T1000 (cell line): Measurements from ENCODE around the gene CIAO3.
A peak's percentile ranks its signal among the peaks of the same experiment; 100 is the strongest.

Source experiments
- DNase-seq: peaks from one replicate; lab custom pipeline; 2025; ENCODE audit warnings: mixed read lengths; lab: John Stamatoyannopoulos, UW

The CIAO3 gene

DNA sequence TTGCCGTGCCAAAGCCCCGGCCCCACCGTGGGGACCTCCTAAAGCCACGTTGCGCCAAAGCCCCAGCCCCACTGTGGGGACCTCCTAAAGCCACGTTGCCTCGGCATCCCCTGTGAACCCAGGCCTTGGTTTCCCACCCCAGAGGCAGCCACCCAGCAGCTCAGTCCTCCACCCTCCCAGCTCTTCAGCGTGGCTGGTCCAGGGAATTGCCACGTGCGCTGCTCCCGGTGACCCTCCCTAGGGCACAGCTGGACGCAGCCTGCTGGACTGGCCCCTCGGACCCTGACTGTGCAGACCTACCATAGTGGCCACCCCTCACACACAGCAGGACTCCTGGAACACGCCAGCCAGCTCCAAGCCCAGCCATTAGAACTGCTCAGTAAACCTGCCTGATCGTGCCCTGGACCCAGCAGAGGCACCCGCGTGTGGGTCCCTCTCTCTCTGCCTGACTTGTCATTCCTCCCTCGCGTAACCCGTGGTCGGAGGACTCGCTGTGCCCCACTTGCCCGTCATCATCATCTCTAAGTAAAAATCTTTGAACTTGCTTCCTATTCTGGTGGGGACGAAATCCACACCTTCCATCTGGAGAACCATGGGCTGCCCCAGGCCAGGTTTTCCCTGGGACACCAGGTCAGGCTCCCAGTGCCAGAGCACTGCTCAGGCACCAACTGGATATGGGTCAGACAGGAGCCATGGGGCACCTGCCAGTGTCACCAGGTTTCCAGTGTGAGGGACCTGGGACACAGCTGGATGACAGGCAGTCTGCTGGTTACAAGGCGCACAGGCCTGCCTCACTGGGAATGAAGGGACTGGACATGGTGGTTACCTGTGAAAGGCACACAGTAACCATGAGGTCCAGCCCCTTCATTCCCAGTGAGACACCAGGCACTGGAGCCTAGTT is 5.6 kb downstream of the CIAO3 start:
- DNase-seq, result no peak

DNA sequence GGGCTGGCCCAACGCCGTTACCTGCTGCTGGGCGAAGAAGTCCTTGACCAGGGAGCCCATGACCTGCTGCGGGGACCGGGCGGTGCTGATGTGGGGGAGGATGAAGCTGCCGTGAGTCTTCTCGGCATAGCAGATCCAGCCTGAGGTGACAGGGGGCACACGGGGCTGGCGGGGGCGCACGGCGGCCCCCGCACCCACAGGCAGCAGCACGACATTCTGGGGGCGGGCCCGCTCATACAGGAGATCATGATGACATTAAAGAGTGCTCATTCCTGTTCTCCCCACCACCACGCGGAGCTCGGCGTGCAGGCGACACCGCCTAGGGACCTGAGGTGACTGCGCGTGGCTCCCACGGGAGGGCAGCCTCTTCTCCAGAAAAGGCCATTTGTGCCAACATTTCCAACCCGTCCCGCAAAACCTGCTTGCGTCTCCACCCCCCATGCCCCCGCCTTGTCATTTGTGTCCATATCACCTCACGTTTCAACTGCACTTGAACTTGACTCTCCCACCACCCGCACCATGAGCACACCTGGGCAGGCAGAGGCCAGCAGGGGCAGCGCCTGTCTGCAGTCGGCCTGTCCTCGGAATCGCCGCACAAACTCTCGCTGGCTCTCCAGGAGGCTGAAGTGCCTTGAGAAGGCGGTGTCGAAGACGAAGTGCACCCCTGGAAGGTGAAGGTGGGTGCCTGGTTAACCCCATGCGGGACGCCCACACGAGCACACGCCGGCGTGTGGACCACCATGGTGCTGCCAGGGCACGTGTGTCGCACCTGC is 6.4 kb downstream of the CIAO3 start:
- no peak for DNase-seq

DNA sequence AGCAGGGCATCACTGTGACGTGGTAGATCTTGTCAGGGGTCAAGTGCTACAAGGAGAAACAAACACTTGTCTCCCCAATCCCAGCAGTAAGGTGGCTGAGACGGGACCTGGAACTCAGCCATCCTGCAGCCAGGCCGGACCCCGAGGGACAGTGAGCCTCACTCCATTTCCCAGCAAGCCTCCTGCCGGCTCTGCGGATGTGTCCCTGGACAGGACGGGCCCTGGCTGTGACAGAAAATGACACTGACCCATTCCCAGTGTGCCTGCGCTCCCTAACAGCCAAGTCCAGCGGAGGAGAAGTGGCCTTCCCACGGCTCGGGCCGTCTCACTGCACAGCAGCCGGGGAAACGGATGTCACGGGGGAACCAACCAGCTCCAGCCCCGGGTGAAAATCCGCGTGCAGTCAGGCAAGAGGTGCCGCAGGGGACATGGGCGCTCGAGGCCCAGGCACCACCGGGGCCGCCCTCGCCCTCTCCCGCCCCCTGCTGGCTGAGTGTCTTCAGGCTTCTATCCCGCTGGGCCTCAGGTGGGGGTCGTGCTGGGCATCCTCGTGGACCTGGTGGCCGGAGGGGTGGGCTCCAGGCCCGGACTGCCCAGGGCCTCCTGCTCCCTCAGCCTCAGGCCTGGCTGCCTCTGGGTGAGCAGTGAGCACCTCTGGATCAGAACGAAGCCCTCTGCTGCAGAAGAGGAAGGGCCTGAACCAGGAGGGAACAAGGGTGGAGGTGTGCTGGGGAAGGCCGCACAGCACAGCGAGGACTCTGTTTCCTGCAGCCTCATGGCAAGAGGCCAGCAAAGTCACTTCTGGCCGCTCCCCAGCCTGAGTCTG is 7.2 kb downstream of the CIAO3 start:
- no peak for DNase-seq

DNA sequence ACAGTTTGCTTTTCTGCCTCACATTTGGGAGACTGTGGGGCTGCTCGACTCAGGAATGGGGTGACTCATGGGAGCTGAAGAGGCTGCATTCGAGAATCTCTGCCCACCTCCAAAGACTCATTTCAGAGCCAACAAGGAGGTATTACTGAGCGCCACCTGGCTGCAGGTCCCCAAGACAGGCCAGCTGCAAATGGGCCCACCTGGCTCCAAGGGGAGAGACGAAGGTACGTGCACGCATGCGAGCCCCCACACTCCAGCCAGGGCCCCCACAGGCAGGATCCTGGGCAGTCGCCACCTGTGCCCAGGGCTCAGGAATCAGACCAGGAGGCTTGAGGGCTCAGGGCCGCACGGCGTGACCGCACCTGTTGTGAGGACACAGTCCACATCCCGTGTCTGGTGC is 7.9 kb downstream of the CIAO3 start:
- DNase-seq, result no peak

DNA sequence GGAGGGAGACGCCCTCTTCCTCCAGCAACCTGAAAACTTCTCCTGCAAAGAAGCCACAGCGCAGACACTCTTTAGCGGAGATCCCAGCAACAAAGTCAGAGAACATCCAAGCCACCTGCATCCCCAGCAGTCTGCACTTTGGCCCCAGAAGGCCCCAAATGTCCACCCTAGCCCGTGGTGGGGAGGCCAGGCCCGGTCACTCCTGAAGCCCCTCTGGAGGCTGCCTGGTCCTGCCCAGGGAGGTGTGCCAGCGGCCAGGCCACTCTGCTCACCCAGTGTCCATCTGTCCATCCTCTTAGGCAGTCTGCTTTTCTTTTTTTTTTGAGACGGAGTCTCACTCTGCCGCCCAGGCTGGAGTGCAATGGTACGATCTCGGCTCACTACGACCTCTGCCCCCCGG is 8.5 kb downstream of the CIAO3 start:
- no peak for DNase-seq

DNA sequence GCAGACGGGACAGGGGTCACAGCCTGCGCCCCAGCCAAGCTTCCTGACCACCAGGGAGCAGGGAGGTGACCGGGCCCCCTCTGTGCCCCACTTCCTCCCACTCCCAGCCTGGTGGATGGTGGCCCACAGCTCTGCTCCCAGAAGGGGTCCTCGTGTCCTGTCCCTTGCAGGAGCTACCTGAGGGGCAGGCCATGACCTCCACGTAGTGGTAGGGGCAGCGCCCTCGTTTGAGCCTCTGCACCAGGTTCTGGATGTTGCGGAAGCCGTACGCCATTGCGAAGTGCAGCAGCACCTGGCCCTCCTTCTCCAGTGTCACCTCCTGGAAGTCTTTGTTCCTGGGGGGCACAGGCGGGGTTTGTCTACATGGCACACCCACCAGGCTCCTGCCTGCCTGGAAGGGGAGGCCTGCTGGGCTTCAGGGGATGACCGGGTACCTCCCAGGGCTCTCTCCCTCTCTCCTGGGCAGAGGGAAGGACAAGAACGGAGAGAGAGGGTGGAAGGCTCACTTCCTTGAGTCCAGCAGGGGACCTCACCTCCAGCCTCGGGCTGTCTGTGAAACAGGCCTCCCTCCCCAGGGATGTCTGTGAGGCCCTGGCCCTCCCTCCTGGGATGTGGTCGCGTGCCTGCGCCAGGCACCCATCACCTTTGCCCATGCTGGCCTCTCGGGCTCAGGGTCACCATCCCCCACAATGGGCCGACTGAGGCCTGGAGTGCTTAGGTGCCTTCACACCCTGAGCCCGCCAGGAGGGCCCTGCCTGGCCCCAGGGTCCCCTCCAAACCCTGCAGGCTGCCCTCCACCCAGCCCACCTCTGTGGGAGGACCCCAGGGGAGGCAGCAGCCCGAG is 9.9 kb downstream of the CIAO3 start:
- no peak for DNase-seq

DNA sequence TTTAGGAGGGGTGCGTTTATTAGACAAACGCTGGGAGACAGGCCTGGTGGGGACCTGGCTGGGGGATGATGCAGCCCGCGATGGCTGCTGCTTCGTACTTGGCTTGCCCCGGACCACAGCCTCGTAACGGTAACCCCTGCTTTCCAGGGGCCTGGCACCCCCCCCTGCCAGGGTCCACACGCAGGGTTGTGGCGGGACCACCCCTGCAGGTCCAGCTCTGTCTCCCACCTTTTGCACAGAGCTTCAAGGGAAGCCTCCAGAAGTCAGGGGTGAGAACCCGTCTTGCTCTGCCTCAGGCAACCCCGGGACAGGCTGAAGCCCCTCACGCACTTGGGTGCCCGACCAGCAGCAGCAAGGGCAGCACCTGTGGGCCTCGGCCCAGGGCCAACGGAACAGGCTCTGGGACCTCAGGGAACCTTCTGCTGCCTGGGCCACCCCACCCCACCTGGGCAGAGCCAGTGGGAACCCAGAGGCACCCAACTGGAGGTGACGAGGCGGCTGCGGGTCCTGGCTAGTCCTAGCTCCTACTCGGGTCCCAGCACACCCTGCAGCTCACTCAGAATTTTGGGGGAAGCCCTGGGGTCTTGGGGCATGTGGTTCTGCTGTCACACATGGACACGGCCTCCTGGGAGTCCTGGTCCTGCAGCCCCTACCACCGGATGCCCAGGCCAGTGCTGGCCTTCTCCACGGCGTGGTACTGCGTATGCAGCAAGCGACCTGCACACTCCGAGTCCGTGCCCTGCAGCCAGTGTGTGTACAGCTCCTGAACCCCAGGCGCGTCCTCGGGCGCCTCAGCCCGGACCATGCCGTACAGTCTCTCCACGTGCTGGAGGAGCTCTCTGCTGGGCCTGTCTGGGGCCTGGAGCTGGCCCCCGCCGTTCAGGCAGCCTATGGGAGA is 10.8 kb downstream of the CIAO3 start:
- DNase-seq, result no peak

DNA sequence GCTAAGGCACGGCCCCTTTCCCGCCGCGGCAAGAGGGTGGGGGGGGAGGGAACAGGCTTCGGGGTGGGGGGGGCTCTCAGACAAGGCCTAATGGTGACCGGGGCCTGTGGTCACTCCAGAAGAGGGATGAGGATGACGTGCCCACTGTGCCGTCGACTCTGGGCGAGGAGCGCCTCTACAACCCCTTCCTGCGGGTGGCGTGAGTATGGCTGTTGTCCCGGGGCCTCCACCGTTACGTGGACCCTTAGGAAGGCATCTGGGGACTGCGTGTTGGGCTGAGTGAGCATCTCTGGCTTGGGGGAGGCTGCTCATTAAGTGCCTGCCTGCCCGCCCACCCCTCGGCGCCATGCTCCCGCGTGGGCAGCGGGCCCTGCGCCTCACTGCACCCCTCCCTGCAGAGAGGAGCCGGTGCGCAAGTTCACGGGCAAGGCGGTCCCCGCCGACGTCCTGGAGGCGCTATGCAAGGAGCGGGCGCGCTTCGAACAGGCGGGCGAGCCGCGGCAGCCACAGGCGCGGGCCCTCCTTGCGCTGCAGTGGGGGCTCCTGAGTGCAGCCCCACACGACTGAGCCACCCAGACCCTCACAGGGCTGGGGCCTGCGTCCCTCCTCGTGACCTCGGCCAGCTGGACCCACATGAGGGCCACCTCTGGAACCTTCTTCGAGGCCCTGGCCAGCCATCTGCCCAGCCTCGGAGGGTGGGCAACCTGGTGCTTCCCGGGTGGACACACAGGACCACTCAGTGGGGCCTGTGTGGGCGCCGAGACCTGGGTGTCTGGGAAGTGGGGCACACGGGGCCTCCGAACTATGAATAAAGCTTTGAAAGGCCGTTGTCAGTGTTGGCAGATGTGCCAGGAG is 11.7 kb downstream of the CIAO3 start:
- DNase-seq, result no peak

DNA sequence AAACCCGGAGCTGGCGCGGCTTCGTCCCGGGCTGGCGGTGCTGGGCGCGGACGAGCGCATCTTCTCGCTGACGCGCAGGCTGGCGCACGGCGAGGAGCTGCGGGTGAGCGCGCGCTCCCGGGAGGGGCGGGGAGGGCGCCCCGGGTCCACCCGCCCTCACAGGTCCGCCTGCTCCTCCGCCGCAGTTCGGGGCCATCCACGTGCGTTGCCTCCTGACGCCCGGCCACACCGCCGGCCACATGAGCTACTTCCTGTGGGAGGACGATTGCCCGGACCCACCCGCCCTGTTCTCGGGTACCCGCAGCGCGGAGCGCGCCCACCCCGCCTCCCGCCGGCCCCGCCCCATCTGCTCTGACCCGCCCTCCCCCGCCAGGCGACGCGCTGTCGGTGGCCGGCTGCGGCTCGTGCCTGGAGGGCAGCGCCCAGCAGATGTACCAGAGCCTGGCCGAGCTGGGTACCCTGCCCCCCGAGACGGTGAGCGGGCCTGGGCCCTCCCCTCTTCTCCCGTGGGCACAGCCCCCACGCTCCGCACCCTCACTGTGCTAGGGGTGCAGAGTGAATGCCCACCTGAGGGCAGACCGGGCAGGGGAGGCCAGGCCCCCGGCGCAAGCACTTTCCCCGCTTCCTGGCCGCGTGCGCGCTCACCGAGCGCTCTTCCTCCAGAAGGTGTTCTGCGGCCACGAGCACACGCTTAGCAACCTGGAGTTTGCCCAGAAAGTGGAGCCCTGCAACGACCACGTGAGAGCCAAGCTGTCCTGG is 12.5 kb downstream of the CIAO3 start:
- peak; percentile 72 for DNase-seq

DNA sequence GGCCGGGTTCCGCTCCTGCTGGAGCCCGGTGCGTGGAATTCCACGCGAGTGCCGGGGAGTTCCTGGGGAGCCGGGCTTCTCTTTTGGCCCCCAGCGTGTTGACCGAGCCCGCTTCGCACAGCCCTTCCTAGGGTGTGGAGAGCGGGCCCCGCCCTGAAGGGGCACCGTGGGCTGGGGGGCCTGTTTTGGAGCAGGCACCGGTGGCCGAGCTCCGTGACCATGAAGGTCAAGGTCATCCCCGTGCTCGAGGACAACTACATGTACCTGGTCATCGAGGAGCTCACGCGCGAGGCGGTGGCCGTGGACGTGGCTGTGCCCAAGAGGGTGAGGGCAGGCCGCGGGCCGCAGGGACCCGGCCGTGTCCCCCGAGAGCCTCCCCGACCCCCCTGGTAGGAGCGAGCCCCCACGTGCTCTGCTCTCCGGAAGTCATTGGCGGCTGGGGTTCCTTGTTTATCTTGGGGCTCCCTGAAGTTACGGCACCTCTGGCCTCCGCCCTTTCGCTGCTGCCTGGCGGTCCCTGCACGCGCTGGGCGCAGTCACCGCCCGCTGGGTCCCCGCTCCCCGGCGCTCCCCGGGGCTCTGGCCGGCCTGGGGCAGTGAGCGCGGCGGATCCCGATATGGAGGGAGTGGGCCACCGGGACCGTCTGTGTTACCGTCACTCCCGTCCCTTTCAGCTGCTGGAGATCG is 13.4 kb downstream of the CIAO3 start:
- DNase-seq, result no peak

DNA sequence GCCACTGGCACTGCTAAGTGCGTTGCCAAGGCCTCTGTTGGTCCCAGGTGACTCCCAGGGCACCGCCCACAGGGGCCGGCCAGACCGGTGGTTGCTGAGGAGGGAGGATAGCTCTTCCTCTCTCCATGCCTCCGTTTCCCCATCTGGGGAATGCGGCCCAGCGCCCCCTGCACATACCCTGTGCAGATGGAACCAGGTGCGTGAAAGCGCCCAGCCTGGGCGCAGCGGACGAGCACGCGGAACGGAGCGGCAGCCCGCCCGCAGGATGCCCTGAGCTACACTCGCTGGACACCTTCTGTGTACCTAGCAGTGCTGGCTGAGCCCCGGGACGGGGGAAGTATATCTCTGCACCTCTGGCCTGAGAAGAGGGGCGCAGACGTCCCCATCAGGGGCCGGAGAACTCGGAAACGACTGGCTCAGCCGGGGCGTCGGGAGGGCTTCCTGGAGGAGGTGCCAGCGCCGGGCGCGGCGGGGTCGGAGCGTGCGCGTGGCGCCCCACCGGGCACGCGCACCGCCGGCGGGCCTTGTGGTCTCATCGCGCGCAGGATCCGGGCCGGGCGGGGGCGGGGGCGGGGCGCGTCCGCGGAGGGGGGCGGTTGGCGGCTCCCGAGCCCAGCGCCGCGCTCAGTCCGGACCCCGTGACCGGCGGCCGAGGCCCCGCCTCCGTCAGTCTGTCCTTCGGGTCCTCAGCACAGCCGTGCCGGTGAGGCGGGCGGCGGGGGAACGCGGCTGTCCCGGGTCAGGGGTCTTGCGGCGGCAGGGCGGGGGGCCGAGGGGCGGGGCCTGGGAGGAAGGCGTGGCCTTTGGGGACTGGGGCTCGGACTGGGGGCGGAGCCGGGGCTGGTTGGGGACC is 14.1 kb downstream of the CIAO3 start, which contains the start of the genes CCDC78 and HAGHL:
TSS of gene CCDC78 (minus strand) at position 6 of the 853 bp plus-strand sequence. CDS start 76 bp downstream, outside the sequence.
TSS of gene HAGHL (plus strand) at position 669 of the 853 bp plus-strand sequence. CDS start 404 bp downstream, outside the sequence.
- peak; percentile 55 for DNase-seq

DNA sequence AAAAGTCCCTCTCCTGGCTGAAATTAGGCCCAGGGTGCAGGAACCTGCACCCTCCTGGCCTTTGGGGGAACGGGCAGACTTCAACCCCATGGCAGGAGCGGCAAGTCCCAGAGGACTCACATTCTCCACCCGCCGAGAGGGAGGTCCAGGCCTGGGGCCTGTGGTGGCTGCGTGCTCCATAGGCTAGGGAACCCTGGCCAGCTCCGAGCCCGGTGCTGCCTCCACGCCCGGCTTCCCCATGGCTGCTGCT is 14.7 kb downstream of the CIAO3 start:
- no peak for DNase-seq

DNA sequence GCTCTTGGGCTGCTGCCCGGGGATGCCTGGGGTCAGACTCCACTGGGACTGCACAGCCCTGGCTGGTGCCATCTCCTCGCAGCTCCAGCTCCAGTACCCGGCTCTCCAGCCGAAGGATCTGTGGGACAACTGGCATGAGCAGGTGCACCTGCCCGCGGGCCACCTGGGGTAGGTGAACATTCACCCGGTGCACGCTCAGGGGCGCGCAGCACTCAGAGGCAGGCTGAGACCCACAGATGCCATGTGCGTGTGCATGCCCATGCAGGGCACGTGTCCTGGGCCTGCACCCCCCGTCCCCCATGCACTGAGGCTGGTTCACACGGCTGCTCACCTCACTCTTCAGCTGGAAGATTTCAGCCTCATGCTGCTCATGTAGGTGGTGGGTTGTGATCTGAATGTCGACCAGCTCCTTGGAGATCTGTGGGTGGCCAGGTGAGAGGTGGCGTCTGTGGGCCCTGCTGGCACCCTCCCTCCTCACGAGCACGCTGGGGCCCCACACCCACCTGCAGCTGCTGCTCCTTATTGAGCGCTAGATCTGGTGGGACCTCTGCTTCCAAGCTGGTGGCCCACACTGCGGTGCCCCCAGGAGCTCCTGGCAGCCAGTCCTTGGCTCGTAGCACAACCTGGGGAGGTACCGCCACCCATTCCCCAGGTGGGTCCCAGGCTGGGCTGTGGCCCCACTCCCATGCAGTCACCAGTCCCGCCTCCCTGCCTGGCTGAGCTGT is 15.2 kb downstream of the CIAO3 start:
- no peak for DNase-seq

DNA sequence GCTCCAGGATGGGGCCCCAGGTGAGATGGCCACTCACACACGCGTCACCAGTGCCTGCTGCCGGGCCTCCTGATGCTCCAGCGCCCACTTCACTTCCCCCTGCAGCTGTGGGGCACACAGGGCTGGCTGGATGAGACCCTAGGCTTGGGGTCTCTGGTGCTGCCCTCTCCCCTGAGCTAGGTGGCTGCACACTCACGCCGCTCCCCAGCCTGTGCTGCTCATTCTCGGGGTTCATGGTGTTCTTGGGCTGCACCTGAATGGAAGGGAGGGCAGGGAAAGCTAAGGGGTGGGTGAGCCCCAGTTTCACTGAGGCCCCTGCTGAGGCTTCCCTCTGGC is 15.8 kb downstream of the CIAO3 start:
- DNase-seq, result no peak

DNA sequence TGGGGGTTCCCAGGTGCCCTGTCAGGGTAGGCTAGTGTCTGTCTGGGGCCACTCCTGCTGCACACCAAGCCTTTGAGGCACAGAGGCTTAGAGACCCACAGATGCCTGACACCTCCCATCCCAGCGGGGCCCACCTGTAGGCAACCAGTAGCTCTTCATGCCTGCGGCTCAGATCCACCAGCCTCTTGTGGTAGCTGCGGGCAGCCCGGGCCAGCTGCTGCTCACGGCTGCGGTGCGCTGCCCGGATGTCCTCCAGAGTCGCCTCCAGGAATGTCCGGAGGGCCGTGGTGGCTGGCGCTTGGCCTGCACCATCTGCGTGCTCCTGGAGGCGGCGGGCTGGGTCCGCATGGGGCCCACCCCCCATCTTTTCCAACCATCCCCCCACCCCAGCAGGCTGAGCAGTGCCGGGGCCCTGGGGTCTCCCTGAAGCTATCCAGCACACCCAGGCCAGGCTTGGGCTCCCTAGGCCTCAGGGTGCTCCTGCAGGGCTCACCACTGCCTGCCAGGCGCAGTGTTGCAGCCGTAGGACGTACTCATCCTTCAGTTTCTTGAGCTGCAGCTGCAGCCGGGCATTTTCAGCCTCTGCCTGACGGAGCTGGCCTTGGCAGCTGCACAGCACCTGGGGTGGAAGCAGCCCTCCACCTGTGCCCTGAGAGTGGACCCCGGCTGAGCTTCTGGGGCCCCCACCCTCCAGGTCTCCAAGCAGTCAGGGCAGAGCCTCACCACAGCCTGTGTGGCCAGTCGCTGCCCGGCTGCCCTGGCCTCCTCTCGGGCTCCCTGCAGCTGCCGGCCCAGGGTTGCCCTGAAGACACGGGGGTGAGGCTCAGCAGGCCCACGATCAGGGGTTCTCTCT is 16.4 kb downstream of the CIAO3 start:
- no peak for DNase-seq

DNA sequence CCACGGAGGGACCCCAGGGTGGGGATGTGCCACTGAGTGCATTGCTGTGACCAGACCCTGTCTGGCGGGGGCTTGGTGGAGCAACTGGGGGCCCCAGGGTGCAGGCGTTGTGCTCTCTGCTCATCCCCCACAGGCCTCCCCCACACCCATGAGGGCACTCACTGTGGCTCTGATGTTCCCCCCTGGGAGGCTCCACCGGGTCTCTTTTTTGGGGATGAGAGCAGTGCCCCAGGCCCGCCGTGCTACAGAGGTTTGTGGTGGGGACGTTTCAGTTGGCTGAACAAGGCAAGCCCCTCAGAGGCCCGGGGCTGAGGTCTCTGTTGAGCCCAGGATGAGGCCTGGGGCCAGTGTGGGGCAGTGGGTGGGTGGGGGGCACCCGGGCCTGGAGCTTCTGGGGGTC is 17.1 kb downstream of the CIAO3 start:
- no peak for DNase-seq
